Stimulated activated CD4-positive, alpha-beta T cell treated with anti-CD3 and anti-CD28 coated beads, Interleukin-12 subunit alpha, Interleukin-12 subunit beta, amount 100 ng/mL, for 24 hours (primary cell): Measurements from ENCODE around the gene ASIC5.

Experiments used
- DNase-seq, 2 experiments: peaks; one replicate each; pipeline ENCODE4 v3.0.0-alpha.2; 2020; ENCODE audit warnings: low read depth in 2 of 2

ASIC5 gene

GRCh38 chr4:155879767-155880166 is 13.7 kb upstream of the ASIC5 start:
- DNase-seq = no peak

GRCh38 chr4:155878611-155879010 is 12.5 kb upstream of the ASIC5 start:
- no peak for DNase-seq

GRCh38 chr4:155877971-155878370 is 11.9 kb upstream of the ASIC5 start:
- DNase-seq = no peak

- DNase-seq = no peak
Observed at GRCh38 chr4:155875878-155876277, 9.8 kb upstream of the ASIC5 start.

GRCh38 chr4:155855897-155856296 is 10.2 kb downstream of the ASIC5 start:
- no peak for DNase-seq

- no peak for DNase-seq
Observed at GRCh38 chr4:155854582-155855226, 11.4 kb downstream of the ASIC5 start.

GRCh38 chr4:155853189-155853588 is 12.9 kb downstream of the ASIC5 start:
- DNase-seq = no peak

- DNase-seq = no peak
Observed at GRCh38 chr4:155849042-155849441, 17.0 kb downstream of the ASIC5 start.

- DNase-seq = no peak
Observed at GRCh38 chr4:155846929-155847328, 19.1 kb downstream of the ASIC5 start.

- DNase-seq = no peak
Observed at GRCh38 chr4:155842080-155842479, 24.0 kb downstream of the ASIC5 start.

GRCh38 chr4:155837203-155837796 is 28.8 kb downstream of the ASIC5 start:
- no peak for DNase-seq

GRCh38 chr4:155832664-155833063 is 33.4 kb downstream of the ASIC5 start:
- no peak for DNase-seq

GRCh38 chr4:155828628-155829027 is 37.4 kb downstream of the ASIC5 start:
- DNase-seq = no peak

GRCh38 chr4:155822572-155822971 is 43.5 kb downstream of the ASIC5 start:
- DNase-seq = no peak

- no peak for DNase-seq
Observed at GRCh38 chr4:155820887-155821518, 45.1 kb downstream of the ASIC5 start.

- no peak for DNase-seq
Observed at GRCh38 chr4:155819066-155819465, 47.0 kb downstream of the ASIC5 start.

- no peak for DNase-seq
Observed at GRCh38 chr4:155818639-155819038, 47.4 kb downstream of the ASIC5 start.

- DNase-seq = no peak
Observed at GRCh38 chr4:155811083-155811482, 55.0 kb downstream of the ASIC5 start.

- no peak for DNase-seq
Observed at GRCh38 chr4:155809835-155810234, 56.2 kb downstream of the ASIC5 start.

- no peak for DNase-seq
Observed at GRCh38 chr4:155807021-155807420, 59.1 kb downstream of the ASIC5 start.

- DNase-seq = no peak
Observed at GRCh38 chr4:155805016-155805415, 61.1 kb downstream of the ASIC5 start.

GRCh38 chr4:155802190-155802959 is 63.7 kb downstream of the ASIC5 start:
- DNase-seq = no peak
